Right lobe of liver (tissue), 6 donors: ENCODE results near the gene PNN. TPM values are rescaled to one million over a fixed set of nuclear protein-coding genes. Genes with fewer than 3 reads are reported as not detected.
A peak's percentile ranks its signal among the peaks of the same experiment; 100 is the strongest.

Experiments used
- ATAC-seq, 4 donors: fragments of 200-7000 bp; cut with Tn5 transposase; one replicate each; pipeline ENCODE4 v1.9.1; 2020; ENCODE audit warnings: mild to moderate bottlenecking in 4 of 4, moderate library complexity in 4 of 4
- DNase-seq, 3 donors: peaks; one replicate each; pipeline ENCODE4 v3.0.0-alpha.2; 2020
- H3K27ac ChIP-seq, 3 donors: fragments of 200-600 bp; one replicate each; pipeline ENCODE4 v1.8.0; 2022
- H3K27me3 ChIP-seq, 2 donors: fragments of 200-600 bp; one replicate each; pipeline ENCODE4 v1.8.0; 2022
- H3K36me3 ChIP-seq, 4 donors: fragments of 200-600 bp; sonication (generic) in 1 of 4; one replicate each; pipeline versions ENCODE4 v1.5.1 to v1.8.0; 2017 to 2022; ENCODE audit warnings: control low read depth in 1 of 4
- H3K4me1 ChIP-seq, 4 donors: fragments of 200-600 bp; sonication (generic) in 1 of 4; one replicate each; pipeline versions ENCODE4 v1.5.1 to v1.8.0; 2017 to 2022; ENCODE audit warnings: control low read depth in 1 of 4
- H3K4me3 ChIP-seq, 3 donors: fragments of 200-600 bp; one replicate each; pipeline ENCODE4 v1.8.0; 2022
- H3K9me3 ChIP-seq, 4 donors: fragments of 200-600 bp; sonication (generic) in 1 of 4; one replicate each; pipeline versions ENCODE4 v1.5.1 to v1.8.0; 2017 to 2022; ENCODE audit warnings: control low read depth in 1 of 4
- POLR2A ChIP-seq: fragments of 450-650 bp; IDR thresholded peaks from one replicate; pipeline ENCODE4 v1.6.1; 2017; ENCODE audit warnings: antibody characterized with exemption, mild to moderate bottlenecking
- WGBS: methylation state at CpG from one replicate; pipeline ENCODE4 v1.1.6; 2018; ENCODE audit warnings: low coverage, low lambda C conversion rate; ENCODE audit not compliant: insufficient coverage; ENCODE audit errors: missing lambda C conversion rate; 5-methylcytosine and 5-hydroxymethylcytosine counted together
- intact Hi-C, 2 donors: fragments of 100-400 bp; cut with DNase I; formaldehyde crosslinking; loops; one replicate each; pipeline versions ENCODE4 v1.11.2 to v1.14.1; 2022
- total RNA-seq, 6 experiments: library from RNA; depleted of rRNA in 2 of 6; stranded (reverse); fragments of >200 nt in 2 of 6; fragmentation: NEBNext Ultra II Directional in 3 of 6; extraction: Animal tissue kit (Norgen Biotek cat#: 25700) in 3 of 6; gene quantifications; one replicate each; pipeline versions ENCODE4 v1.1.0 to v1.2.4, GENCODE V29; 2016 to 2023
- TF ChIP-seq, protein P1 (sequence below), 4 donors: fragments of 200-600 bp in 3 of 4; fragments of 450-650 bp in 1 of 4; IDR thresholded peaks; one replicate each; pipeline versions ENCODE4 v1.5.1 to v1.8.0; 2016 to 2022; ENCODE audit warnings: antibody characterized with exemption in 4 of 4, mild to moderate bottlenecking in 2 of 4
- donor health status: DM: no; HTN: yes; CAD: no.
- donor health status: DM: no; HTN: no; CAD: no.
- donor health status: DM: no; HTN: no; CAD: no.
- donor health status: DM: no; HTN: yes; CAD: no.
- donor health status: DM: no; HTN: yes; CAD: no.

Gene PNN
- total RNA-seq, 6 experiments from 2014 or later, result 12.2 to 42.0 (median 23.8) TPM

DNA sequence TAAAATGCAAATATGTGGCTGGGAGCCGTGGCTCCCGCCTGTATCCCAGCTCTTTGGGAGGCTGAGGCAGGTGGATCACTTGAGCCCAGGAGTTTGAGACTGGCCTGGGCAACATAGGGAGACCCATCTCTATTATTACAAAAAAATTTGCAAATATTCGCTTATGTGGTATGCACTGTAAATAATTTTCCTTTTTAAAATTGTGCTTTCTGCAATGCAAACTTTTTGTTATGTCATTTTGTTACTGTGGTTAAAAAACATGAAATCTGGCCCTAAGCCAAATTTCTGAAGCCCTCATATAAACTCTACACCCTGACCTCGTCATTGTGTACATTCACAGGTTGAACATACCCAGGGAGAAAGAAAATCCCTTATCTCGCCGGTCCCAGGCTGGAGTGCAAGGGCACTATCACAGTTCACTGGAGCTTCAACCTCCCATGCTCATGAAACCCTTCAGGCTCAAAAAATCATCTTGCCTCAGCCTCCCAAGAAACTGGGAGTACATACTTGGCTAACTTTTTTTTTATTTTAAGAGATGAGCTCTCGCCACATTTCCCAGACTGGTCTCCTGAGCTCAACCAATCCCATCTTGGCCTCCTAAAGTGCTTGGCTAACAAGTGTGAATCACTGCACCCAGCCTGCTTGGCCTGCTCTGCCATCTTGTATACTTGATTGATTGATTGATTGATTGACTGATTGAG, 29.6 kb upstream of the PNN start:
- WGBS, result 49% methylated on average over 7 of the region's 7 CpGs
- Histone ChIP-seq H3K36me3 (peaks cover 0 to 35% (median 5%) of the 10 kb centered on the region in 4 donors), H3K4me3 (no peak overlapping the region), H3K4me1 (peaks cover 0 to 21% (median 7%) of the 10 kb centered on the region in 4 donors), H3K27me3 (no peaks in the 10 kb centered on the region), H3K9me3 (no peaks in the 10 kb centered on the region), H3K27ac (no peak overlapping the region)
- ATAC-seq (peak; percentile 70 to 93 (median 79)), DNase-seq (no peak)
- intact Hi-C loops, result no loop called here
- TF ChIP-seq POLR2A, result no peak
- TF ChIP-seq, protein P1, sequence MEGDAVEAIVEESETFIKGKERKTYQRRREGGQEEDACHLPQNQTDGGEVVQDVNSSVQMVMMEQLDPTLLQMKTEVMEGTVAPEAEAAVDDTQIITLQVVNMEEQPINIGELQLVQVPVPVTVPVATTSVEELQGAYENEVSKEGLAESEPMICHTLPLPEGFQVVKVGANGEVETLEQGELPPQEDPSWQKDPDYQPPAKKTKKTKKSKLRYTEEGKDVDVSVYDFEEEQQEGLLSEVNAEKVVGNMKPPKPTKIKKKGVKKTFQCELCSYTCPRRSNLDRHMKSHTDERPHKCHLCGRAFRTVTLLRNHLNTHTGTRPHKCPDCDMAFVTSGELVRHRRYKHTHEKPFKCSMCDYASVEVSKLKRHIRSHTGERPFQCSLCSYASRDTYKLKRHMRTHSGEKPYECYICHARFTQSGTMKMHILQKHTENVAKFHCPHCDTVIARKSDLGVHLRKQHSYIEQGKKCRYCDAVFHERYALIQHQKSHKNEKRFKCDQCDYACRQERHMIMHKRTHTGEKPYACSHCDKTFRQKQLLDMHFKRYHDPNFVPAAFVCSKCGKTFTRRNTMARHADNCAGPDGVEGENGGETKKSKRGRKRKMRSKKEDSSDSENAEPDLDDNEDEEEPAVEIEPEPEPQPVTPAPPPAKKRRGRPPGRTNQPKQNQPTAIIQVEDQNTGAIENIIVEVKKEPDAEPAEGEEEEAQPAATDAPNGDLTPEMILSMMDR (IDR thresholded peaks at IDR 0.05), result no peak

DNA sequence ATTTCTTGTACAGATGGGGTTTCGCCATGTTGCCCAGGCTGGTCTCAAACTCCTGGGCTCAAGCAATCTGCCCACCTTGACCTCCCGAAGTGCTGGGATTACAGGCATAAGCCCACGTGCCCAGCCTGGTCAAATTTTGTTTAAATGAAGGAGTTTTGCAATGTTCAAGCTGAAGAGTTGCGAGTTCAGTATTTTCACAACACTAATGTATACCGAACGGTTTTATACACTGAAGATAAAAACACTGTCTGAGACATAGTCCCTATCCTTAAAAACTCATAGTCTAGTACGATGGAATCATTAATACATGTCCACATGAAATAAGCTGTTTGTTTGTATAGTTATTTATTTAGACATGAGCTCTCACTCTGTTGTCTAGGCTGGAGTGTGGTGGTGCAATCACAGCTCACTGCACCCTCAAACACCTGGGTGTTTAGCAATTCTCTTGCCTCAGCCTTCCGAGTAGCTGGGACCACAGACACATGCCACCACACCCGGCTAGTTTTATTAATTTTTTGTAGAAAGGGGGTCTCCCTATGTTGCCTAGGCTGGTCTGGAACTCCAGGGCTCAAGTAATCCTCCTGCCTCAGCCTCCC, 20.4 kb upstream of the PNN start:
- Histone ChIP-seq H3K36me3 (peaks cover 0 to 55% (median 30%) of the 10 kb centered on the region in 4 donors), H3K27ac (peak overlapping the region in 2 of 3 donors; percentile 65 to 70), H3K4me3 (no peak overlapping the region), H3K27me3 (no peaks in the 10 kb centered on the region), H3K9me3 (no peaks in the 10 kb centered on the region), H3K4me1 (peaks cover 0 to 32% (median 11%) of the 10 kb centered on the region in 4 donors)
- ATAC-seq (peak; percentile 91 to 99 (median 97)), DNase-seq (peak; percentile 43 to 72 (median 67))
- 22% methylated on average over 9 of the region's 9 CpGs for WGBS
- intact Hi-C loops, result no loop called here
- TF ChIP-seq, protein P1 (IDR thresholded peaks at IDR 0.05), result no peak
- TF ChIP-seq POLR2A, result no peak

DNA sequence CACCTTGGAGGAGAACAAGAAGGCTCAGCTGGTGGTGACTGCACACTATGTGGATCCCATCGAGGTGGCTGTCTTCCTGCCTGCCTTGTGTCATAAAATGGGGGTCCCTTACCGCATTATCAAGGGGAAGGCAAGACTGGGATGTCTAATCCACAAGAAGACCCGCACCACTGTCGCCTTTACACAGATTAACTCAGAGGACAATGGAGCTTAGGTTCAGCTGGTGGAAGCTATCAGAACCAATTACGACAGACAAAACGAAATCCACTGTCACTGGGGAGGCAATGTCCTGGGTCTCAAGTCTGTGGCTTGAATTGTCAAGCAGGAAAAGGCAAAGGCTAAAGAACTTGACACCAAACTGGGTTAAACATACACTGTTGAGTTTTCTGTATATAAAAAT, 17.6 kb upstream of the PNN start:
- ATAC-seq (no peak), DNase-seq (no peak)
- WGBS, result 79% methylated on average over 4 of the region's 6 CpGs
- Histone ChIP-seq H3K4me3 (peak overlapping the region in 1 of 3 donors; percentile 36), H3K4me1 (peaks cover 0 to 32% (median 11%) of the 10 kb centered on the region in 4 donors), H3K9me3 (no peaks in the 10 kb centered on the region), H3K27ac (peak overlapping the region in 1 of 3 donors; percentile 67), H3K36me3 (peaks cover 0 to 39% (median 21%) of the 10 kb centered on the region in 4 donors), H3K27me3 (no peaks in the 10 kb centered on the region)
- TF ChIP-seq, protein P1 (IDR thresholded peaks at IDR 0.05), result no peak
- no peak for TF ChIP-seq POLR2A
- intact Hi-C loops, result no loop called here

DNA sequence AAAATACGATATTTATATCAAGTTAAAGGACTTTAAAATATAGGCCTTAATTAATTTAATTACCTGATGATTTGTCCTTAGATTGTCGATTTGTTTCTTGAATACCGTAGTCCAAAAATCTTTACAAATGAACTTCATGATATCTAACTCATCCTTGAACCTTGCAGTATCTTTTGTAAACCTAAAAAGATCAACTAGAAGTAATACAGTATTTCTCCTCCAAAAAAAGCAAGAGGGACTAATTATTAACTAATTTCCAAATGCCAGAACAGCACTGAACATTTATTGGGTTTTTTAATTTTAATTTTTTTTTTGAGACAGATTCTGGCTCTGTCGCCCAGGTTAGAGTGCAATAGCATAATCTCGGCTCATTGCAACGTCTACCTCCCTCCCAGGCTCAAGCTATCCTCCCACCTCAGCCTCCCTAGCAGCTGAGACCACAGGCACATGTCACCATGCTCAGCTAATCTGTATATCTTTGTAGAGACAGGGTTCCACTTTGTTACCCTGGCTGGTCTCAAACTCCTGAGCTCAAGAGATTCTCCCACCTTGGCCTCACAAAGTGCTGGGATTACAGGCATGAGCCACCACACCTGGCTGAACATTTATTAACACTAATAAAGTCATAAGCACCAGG, 16.7 kb upstream of the PNN start:
- intact Hi-C loops, result no loop called here
- Histone ChIP-seq H3K9me3 (no peaks in the 10 kb centered on the region), H3K4me1 (peaks cover 0 to 32% (median 11%) of the 10 kb centered on the region in 4 donors), H3K4me3 (peak overlapping the region in 1 of 3 donors; percentile 36), H3K36me3 (peaks cover 0 to 35% (median 15%) of the 10 kb centered on the region in 4 donors), H3K27ac (peak overlapping the region in 2 of 3 donors; percentile 34 to 67), H3K27me3 (no peaks in the 10 kb centered on the region)
- no peak for DNase-seq
- ATAC-seq, result peak; percentile 20 to 62 (median 38)
- 30% methylated on average over 6 of the region's 6 CpGs for WGBS
- TF ChIP-seq, protein P1 (IDR thresholded peaks at IDR 0.05), result no peak
- TF ChIP-seq POLR2A, result no peak
